ENCODE measurements around the gene AGFG2. TPM values are rescaled to one million over a fixed set of nuclear protein-coding genes. Genes with fewer than 3 reads are reported as not detected.

AGFG2 gene
- total and polyA plus RNA-seq, 2 donors (not counting 1 experiment from before 2014, with no cell fraction given), result 2.4 to 3.1 TPM

- Histone ChIP-seq H3K9me3 (ENCODE audit: control insufficient read depth, insufficient read depth, low read depth, low read length) (no peaks in the 10 kb centered on the region), H3K79me2 (ENCODE audit: control insufficient read depth, insufficient read depth, low read length) (peaks cover 4% of the 10 kb centered on the region), H4K20me1 (ENCODE audit: control insufficient read depth, extremely low read depth, insufficient read depth, low read length) (no peaks in the 10 kb centered on the region), H2AFZ (ENCODE audit: low read length) (peak overlapping the region; percentile 62), H3K36me3 (ENCODE audit: control insufficient read depth, insufficient read depth, low read length) (no peaks in the 10 kb centered on the region), H3K9ac (ENCODE audit: insufficient read depth, low read length) (no peak overlapping the region), H3K27ac (ENCODE audit: insufficient read depth, low read length) (no peak overlapping the region), H3K4me3 (replicated peaks in 1 of 4; ENCODE audit: control extremely low read depth in 1 of 4, insufficient read depth in 1 of 4, low read depth in 3 of 4, low read length in 4 of 4) (peak overlapping the region in 1 of 4 experiments; percentile 27), H3K4me2 (ENCODE audit: extremely low read depth, insufficient read depth, low read length) (peak overlapping the region; percentile 38), H3K27me3 (ENCODE audit: control insufficient read depth, insufficient read depth, low read length) (no peaks in the 10 kb centered on the region), H3K4me1 (ENCODE audit: control insufficient read depth, extremely low read depth, insufficient read depth, low read length) (peaks cover 9% of the 10 kb centered on the region)
- TF ChIP-seq, protein P1, sequence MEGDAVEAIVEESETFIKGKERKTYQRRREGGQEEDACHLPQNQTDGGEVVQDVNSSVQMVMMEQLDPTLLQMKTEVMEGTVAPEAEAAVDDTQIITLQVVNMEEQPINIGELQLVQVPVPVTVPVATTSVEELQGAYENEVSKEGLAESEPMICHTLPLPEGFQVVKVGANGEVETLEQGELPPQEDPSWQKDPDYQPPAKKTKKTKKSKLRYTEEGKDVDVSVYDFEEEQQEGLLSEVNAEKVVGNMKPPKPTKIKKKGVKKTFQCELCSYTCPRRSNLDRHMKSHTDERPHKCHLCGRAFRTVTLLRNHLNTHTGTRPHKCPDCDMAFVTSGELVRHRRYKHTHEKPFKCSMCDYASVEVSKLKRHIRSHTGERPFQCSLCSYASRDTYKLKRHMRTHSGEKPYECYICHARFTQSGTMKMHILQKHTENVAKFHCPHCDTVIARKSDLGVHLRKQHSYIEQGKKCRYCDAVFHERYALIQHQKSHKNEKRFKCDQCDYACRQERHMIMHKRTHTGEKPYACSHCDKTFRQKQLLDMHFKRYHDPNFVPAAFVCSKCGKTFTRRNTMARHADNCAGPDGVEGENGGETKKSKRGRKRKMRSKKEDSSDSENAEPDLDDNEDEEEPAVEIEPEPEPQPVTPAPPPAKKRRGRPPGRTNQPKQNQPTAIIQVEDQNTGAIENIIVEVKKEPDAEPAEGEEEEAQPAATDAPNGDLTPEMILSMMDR (conservative IDR thresholded peaks at IDR 0.05 in 1 of 2, IDR thresholded peaks at IDR 0.05 in 1 of 2; ENCODE audit: low read depth in 1 of 2, low read length in 2 of 2), result no peak
- no peak for TF ChIP-seq EZH2 (IDR thresholded peaks at IDR 0.05; ENCODE audit: low read length, missing control alignments)
- DNase-seq (ENCODE audit: low read depth in 2 of 2), result no peak
Measured at GRCh38 chr7:100590077-100590737, 51.2 kb downstream of the AGFG2 start.

DNA sequence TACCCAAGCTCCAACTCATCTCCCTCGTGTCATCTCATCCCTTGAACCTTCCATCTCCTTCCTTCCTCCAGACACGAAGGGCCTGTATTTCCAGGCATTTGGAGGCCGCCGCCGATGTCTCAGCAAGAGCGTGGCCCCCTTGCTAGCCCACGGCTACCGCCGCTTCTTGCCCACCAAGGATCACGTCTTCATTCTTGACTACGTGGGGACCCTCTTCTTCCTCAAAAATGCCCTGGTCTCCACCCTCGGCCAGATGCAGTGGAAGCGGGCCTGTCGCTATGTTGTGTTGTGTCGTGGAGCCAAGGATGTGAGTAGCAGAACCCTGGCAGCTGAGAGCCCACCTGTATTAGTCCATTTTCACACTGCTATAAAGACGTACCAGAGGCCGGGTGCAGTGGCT lies 52.6 kb downstream of the AGFG2 start:
- Histone ChIP-seq H2AFZ (ENCODE audit: low read length) (no peak overlapping the region), H3K9me3 (ENCODE audit: control insufficient read depth, insufficient read depth, low read depth, low read length) (no peaks in the 10 kb centered on the region), H3K27ac (ENCODE audit: insufficient read depth, low read length) (no peak overlapping the region), H3K4me3 (replicated peaks in 1 of 4; ENCODE audit: control extremely low read depth in 1 of 4, insufficient read depth in 1 of 4, low read depth in 3 of 4, low read length in 4 of 4) (no peak overlapping the region), H4K20me1 (ENCODE audit: control insufficient read depth, extremely low read depth, insufficient read depth, low read length) (no peaks in the 10 kb centered on the region), H3K36me3 (ENCODE audit: control insufficient read depth, insufficient read depth, low read length) (no peaks in the 10 kb centered on the region), H3K79me2 (ENCODE audit: control insufficient read depth, insufficient read depth, low read length) (no peaks in the 10 kb centered on the region), H3K9ac (ENCODE audit: insufficient read depth, low read length) (no peak overlapping the region), H3K27me3 (ENCODE audit: control insufficient read depth, insufficient read depth, low read length) (no peaks in the 10 kb centered on the region), H3K4me1 (ENCODE audit: control insufficient read depth, extremely low read depth, insufficient read depth, low read length) (peaks cover 9% of the 10 kb centered on the region), H3K4me2 (ENCODE audit: extremely low read depth, insufficient read depth, low read length) (no peak overlapping the region)
- no peak for DNase-seq (ENCODE audit: low read depth in 2 of 2)
- TF ChIP-seq EZH2 (IDR thresholded peaks at IDR 0.05; ENCODE audit: low read length, missing control alignments), result no peak
- TF ChIP-seq, protein P1 (conservative IDR thresholded peaks at IDR 0.05 in 1 of 2, IDR thresholded peaks at IDR 0.05 in 1 of 2; ENCODE audit: low read depth in 1 of 2, low read length in 2 of 2), result no peak

DNA sequence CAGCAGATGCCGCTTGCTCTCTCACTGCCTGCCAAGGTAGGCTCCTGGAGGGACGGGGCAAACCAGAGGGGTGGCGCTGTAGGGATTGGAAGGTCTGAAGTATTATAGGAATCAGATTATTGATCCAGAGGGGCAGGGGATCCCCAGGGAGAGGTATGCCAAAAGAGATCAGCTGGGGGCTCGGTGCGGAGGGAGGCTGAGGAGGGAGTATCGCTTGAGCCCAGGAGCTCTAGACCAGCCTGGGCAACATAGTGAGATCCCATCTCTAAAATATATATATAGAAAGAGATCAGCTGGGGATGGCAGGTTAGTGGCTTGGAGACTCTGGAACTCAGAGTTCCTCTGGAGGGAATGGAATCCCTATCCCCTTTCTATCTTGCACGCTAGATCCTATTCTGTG lies 56.2 kb downstream of the AGFG2 start:
- Histone ChIP-seq H3K79me2 (ENCODE audit: control insufficient read depth, insufficient read depth, low read length) (no peaks in the 10 kb centered on the region), H3K9me3 (ENCODE audit: control insufficient read depth, insufficient read depth, low read depth, low read length) (no peaks in the 10 kb centered on the region), H3K36me3 (ENCODE audit: control insufficient read depth, insufficient read depth, low read length) (no peaks in the 10 kb centered on the region), H3K4me2 (ENCODE audit: extremely low read depth, insufficient read depth, low read length) (no peak overlapping the region), H3K27ac (ENCODE audit: insufficient read depth, low read length) (no peak overlapping the region), H3K4me1 (ENCODE audit: control insufficient read depth, extremely low read depth, insufficient read depth, low read length) (peaks cover 1% of the 10 kb centered on the region), H3K27me3 (ENCODE audit: control insufficient read depth, insufficient read depth, low read length) (no peaks in the 10 kb centered on the region), H4K20me1 (ENCODE audit: control insufficient read depth, extremely low read depth, insufficient read depth, low read length) (no peaks in the 10 kb centered on the region), H3K4me3 (replicated peaks in 1 of 4; ENCODE audit: control extremely low read depth in 1 of 4, insufficient read depth in 1 of 4, low read depth in 3 of 4, low read length in 4 of 4) (no peak overlapping the region), H3K9ac (ENCODE audit: insufficient read depth, low read length) (no peak overlapping the region), H2AFZ (ENCODE audit: low read length) (no peak overlapping the region)
- no peak for DNase-seq (ENCODE audit: low read depth in 2 of 2)
- TF ChIP-seq EZH2 (IDR thresholded peaks at IDR 0.05; ENCODE audit: low read length, missing control alignments), result no peak
- TF ChIP-seq, protein P1 (conservative IDR thresholded peaks at IDR 0.05 in 1 of 2, IDR thresholded peaks at IDR 0.05 in 1 of 2; ENCODE audit: low read depth in 1 of 2, low read length in 2 of 2), result no peak
